Measurements from ENCODE around the gene PKD2. TPM values are rescaled to one million over a fixed set of nuclear protein-coding genes. Genes with fewer than 3 reads are reported as not detected.
"Not testable (repeated sequence)": the region's sequence is repeated elsewhere in the genome, so short reads cannot be mapped to it uniquely, and the experiment has no call there.

The PKD2 gene
- total RNA-seq, 2 experiments from 2014 or later: 11.8 to 12.5 TPM

DNA sequence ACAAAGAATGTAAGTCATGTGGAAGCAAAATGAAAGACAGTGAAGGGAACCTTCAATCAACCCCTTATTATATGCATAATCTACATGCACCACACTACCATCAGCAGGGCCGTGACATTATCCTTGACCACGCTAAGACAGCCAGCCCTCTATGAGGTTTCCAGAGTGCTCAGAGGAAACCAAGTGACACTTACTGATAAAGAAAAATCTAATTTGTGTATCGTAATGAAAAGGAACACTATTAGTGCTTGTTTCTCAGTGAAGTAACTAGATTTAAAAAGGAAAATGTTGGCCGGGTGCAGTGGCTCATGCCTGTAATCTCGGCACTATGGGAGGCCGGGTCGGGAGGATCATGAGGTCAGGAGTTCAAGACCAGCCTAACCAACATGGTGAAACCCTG lies 94.6 kb downstream of the PKD2 start:
- H3K27ac Mint-ChIP-seq: no peak overlapping the region
- H3K4me1 Mint-ChIP-seq: no peaks in the 10 kb centered on the region
- no peaks in the 10 kb centered on the region for H3K36me3 Mint-ChIP-seq
- ATAC-seq (no peak), DNase-seq (no peak)
- H3K27me3 Mint-ChIP-seq: peaks cover 11% of the 10 kb centered on the region
- H3K9me3 Mint-ChIP-seq (ENCODE audit: low read depth): no peaks in the 10 kb centered on the region
- CTCF ChIA-PET: no interaction called here
- no peak overlapping the region for H3K4me3 Mint-ChIP-seq

DNA sequence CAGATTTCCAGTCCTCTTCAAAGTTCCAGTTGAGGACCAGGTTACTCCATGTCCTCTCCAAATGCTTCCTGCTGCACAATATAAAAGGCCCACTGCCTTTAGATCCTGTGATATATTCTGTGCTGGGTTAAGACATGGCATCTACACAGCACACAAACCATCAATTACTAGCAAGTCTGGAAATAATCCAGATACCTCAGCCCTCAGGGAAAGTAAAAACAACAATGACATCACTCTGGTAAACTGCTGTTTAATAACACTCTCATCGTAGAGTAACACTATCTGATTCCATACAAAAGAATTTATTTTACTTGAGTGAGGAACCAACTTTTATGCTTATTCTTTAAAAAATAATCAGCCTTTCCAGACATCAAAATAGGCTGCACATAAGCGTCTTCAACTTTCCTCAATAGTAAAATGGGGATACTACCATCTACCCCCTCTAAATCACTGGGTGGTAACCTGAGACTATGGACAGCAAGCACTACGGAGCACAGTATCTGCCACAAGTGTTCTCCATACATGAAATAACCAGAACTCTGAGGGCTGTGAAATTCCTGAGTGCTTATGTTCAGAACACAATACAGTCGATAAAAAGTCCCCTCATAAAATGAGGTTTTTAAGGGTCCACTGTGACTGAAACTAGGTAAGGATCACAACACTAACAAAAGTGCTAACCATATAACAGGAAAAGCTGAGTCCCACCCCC lies 97.6 kb downstream of the PKD2 start:
- Mint-ChIP-seq H3K4me1 (no peaks in the 10 kb centered on the region), H3K36me3 (no peaks in the 10 kb centered on the region), H3K27ac (no peak overlapping the region), H3K27me3 (peaks cover 11% of the 10 kb centered on the region), H3K4me3 (no peak overlapping the region), H3K9me3 (ENCODE audit: low read depth) (no peaks in the 10 kb centered on the region)
- CTCF ChIA-PET: no interaction called here
- DNase-seq: no peak
- ATAC-seq: no peak

DNA sequence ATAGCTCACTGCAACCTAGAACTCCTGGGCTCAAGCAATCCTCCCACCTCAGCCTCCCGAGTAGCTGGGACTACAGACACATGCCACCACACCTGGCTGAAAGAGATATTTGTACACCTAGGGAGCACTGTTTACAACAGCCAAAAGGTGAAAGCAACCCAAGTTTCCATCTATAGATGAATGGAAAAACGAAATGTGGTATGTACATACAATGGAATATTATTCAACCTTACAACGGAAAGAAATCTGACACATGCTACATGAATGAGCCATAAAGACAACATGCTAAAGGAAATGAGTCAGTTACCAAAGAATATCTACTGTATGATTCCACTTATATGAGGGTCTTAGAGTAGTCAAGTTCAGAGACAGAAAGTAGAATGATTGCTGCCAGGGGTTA lies 98.8 kb downstream of the PKD2 start:
- Mint-ChIP-seq H3K27ac (no peak overlapping the region), H3K4me3 (no peak overlapping the region), H3K4me1 (no peaks in the 10 kb centered on the region), H3K27me3 (peaks cover 11% of the 10 kb centered on the region), H3K36me3 (no peaks in the 10 kb centered on the region), H3K9me3 (ENCODE audit: low read depth) (no peaks in the 10 kb centered on the region)
- DNase-seq (no peak), ATAC-seq (no peak)
- CTCF ChIA-PET: interaction anchor here (0.6 kb wide), 1 partner anchor 54 kb away, joined by 3 read pairs; no protein-coding TSS in a partner anchor

DNA sequence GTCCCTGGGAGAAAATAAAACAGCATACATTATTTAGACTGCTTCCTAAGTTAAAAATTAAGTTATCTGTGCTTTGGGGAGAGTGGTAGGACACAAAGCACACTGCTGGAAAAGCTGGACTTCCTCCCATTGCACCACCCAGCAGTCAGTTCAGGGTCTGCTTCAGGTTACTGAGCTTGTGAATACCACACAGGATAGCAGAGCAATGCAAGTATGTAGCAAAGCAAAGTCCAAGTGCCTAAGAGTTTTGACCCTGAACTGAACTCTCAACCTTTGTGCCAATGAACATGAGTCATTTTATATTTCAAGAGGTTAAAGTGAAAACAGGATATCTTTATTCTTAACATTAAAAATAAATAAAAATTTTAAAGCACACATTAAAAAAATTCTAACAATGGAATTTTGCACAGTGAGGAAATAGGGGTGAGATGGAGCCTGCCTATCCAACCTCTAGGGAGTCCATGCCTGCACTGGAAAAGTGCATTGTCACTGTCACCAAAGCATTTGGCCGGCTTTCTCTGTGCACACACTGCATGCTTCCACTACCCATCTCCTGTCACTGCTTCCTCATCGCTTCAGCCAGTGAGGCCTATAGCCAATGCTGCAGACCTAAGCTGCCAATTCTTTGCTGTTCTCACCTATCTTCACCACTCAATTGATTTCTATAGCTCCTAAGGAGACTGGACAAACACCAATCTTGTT lies 100.1 kb downstream of the PKD2 start:
- Mint-ChIP-seq H3K27ac (no peak overlapping the region), H3K9me3 (ENCODE audit: low read depth) (no peaks in the 10 kb centered on the region), H3K27me3 (peaks cover 7% of the 10 kb centered on the region), H3K4me3 (no peak overlapping the region), H3K4me1 (no peaks in the 10 kb centered on the region), H3K36me3 (no peaks in the 10 kb centered on the region)
- ATAC-seq (no peak), DNase-seq (no peak)
- CTCF ChIA-PET: no interaction called here

DNA sequence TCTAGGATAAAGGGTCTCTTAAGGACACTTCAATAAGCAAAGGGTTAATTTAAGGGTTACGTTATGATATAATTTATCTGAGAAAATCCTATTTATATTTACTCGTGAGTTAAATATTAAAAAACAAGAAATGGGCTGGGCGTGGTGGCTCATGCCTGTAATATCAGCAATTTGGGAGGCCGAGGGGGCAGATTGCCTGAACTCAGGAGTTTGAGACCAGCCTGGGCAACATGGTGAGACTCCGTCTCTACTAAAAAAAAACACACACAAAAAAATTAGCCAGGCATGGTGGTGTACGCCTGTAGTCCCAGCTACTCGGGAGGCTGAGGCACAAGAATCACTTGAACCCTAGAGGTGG lies 100.7 kb downstream of the PKD2 start:
- CTCF ChIA-PET; H3K4me1 Mint-ChIP-seq; H3K27me3 Mint-ChIP-seq; H3K36me3 Mint-ChIP-seq; H3K4me3 Mint-ChIP-seq; DNase-seq; H3K27ac Mint-ChIP-seq; ATAC-seq; H3K9me3 Mint-ChIP-seq (ENCODE audit: low read depth): not testable (repeated sequence)

DNA sequence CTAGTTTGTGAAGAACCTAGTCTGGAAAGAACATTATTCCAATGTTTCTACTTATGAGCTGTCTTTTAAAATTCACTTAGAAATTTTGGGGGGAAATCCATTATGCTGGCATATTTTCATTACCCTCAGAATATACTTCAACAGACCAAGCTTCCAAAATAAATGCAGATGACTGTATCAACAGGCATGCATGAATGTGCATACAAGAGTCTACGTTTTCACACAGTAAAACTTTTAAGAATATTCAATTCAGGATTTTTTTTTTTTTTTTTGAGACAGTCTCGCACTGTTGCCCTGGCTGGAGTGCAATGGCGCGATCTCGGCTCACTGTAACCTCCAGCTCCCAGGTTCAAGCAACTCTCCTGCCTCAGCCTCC lies 101.3 kb downstream of the PKD2 start:
- no peak overlapping the region for H3K4me3 Mint-ChIP-seq
- CTCF ChIA-PET: no interaction called here
- no peaks in the 10 kb centered on the region for H3K36me3 Mint-ChIP-seq
- H3K4me1 Mint-ChIP-seq: no peaks in the 10 kb centered on the region
- peaks cover 4% of the 10 kb centered on the region for H3K27me3 Mint-ChIP-seq
- no peaks in the 10 kb centered on the region for H3K9me3 Mint-ChIP-seq (ENCODE audit: low read depth)
- no peak overlapping the region for H3K27ac Mint-ChIP-seq
- DNase-seq (no peak), ATAC-seq (no peak)

DNA sequence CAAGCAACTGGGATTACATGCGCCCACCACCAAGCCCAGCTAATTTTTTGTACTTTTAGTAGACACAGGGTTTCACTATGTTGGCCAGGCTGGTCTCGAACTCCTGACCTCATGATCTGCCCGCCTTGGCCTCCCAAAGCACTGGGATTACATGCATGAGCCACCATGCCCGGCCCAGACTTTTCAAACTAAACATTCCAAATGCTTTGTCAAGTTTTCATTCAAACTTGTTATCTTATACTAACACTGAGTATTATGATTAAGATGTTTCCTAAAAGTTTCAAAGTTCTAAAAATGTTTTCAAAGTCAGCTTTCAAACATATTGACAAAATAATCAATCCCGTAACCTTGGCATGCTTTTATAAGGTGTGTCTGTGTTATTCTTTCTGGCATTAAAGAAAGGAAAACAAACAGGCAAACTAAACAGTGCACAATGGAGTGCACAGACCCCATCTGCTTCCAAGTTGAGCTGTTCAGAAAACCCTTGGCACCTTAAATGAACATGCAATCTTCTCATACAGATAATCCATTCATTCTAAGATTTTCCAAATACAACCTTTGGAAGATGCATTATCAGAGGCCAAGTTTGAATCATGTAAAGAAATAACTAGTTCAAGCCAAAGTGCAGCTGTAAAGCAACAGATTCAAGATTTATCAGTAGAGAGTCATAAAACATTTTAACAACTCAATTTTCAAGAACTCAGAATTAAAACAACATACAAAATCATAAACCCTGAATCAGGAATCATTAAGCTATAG lies 101.9 kb downstream of the PKD2 start:
- ATAC-seq: no peak
- DNase-seq: no peak
- H3K9me3 Mint-ChIP-seq (ENCODE audit: low read depth): no peaks in the 10 kb centered on the region

DNA sequence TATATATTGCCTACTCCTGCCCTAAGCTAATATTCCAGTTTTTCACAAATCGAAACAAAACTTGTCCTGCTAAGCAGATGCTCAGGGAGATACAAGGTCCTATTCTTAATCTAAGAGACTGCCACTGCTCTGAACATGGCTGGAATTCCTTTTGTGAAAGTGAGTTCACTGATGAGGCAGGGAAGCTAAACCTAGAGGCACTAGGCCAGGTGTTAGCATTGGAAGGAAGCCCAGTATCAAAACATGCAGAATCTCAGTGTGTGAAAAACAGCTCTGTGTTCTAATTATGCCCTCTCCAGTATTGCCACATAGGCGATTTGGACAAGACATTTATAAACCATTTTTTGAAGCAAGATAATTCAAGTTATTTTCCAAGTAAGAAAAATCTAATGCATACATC lies 103.4 kb downstream of the PKD2 start:
- no peak for ATAC-seq
- Mint-ChIP-seq H3K4me1 (no peaks in the 10 kb centered on the region), H3K36me3 (no peaks in the 10 kb centered on the region), H3K9me3 (ENCODE audit: low read depth) (no peaks in the 10 kb centered on the region), H3K27ac (no peak overlapping the region), H3K4me3 (no peak overlapping the region), H3K27me3 (no peaks in the 10 kb centered on the region)
- CTCF ChIA-PET: interaction anchor here (0.8 to 1.7 kb wide), 2 partner anchors 11 to 101 kb away, joined by 3 read pairs; no protein-coding TSS in a partner anchor
- DNase-seq: no peak

More for the DNA sequence above, 101.9 kb downstream of the PKD2 start:
- no peak overlapping the region for H3K27ac Mint-ChIP-seq
- H3K4me3 Mint-ChIP-seq: no peak overlapping the region
- no peaks in the 10 kb centered on the region for H3K27me3 Mint-ChIP-seq
- no peaks in the 10 kb centered on the region for H3K4me1 Mint-ChIP-seq
- CTCF ChIA-PET: no interaction called here
- no peaks in the 10 kb centered on the region for H3K36me3 Mint-ChIP-seq

DNA sequence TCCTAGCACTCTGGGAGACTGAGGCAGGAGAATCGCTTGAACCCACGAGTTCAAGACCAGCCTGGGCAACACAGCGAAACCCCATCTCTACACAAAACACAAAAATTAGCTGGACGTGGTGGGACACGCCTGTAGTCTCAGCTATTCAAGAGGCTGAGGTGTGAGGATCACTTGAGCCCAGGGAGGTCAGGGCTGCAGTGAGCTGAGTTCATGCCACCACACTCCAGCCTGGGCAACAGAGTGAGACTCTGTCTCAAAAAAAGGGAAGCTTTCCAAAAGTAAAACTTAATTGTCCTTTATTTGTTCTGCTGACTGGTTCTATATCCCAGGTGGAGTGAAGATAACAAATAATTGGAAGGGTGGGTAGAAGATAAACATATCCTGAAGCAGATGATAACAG lies 105.4 kb downstream of the PKD2 start:
- Mint-ChIP-seq H3K4me3 (no peak overlapping the region), H3K9me3 (ENCODE audit: low read depth) (no peaks in the 10 kb centered on the region), H3K27me3 (no peaks in the 10 kb centered on the region), H3K4me1 (no peaks in the 10 kb centered on the region), H3K36me3 (no peaks in the 10 kb centered on the region), H3K27ac (no peak overlapping the region)
- ATAC-seq (no peak), DNase-seq (no peak)
- CTCF ChIA-PET: no interaction called here

DNA sequence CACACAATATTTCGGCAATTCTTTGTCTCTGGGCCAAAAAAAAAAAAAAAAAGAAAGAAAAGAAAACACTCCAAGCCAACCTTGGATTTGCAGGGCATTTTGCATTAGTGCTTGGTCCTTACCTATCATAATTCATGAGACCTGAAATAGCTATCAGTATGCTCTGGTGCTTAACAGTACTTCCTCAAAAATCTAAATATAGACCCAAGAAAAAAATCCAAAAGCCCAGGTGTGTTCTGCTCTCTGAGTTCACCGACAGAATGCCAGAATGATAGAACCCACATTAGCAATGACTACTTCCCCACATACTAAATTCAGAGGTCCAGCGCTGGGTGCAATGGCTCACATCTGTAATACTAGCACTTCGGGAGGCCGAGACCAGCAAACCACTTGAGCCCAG lies 108.2 kb downstream of the PKD2 start:
- ATAC-seq (no peak), DNase-seq (no peak)
- H3K27ac Mint-ChIP-seq: no peak overlapping the region
- H3K36me3 Mint-ChIP-seq: peaks cover 10% of the 10 kb centered on the region
- CTCF ChIA-PET: no interaction called here
- H3K27me3 Mint-ChIP-seq: no peaks in the 10 kb centered on the region
- no peak overlapping the region for H3K4me3 Mint-ChIP-seq
- H3K4me1 Mint-ChIP-seq: no peaks in the 10 kb centered on the region
- H3K9me3 Mint-ChIP-seq (ENCODE audit: low read depth): peaks cover 8% of the 10 kb centered on the region

DNA sequence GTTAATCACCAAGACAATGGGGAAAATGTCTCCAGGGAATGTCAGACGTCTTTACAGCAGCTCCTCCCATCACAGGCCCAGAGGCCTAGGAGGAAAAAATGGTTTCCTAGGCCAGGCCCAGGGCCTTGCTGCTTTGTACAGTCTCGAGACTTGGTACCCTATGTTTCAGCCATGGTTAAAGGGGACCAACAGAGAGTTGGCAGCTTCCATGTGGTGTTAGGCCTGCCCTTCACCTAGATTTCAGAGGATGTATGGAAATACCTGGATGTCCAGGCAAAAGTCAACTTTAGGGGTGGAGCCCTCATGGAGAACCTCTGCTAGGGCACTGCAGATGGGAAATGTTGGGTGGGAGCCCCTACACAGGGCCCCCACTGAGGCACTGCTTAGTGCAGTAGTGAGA lies 112.5 kb downstream of the PKD2 start:
- no peak overlapping the region for H3K27ac Mint-ChIP-seq
- peaks cover 2% of the 10 kb centered on the region for H3K27me3 Mint-ChIP-seq
- ATAC-seq (no peak), DNase-seq (no peak)
- no peaks in the 10 kb centered on the region for H3K4me1 Mint-ChIP-seq
- no peak overlapping the region for H3K4me3 Mint-ChIP-seq
- H3K9me3 Mint-ChIP-seq (ENCODE audit: low read depth): peaks cover 14% of the 10 kb centered on the region
- CTCF ChIA-PET: no interaction called here
- peaks cover 22% of the 10 kb centered on the region for H3K36me3 Mint-ChIP-seq

DNA sequence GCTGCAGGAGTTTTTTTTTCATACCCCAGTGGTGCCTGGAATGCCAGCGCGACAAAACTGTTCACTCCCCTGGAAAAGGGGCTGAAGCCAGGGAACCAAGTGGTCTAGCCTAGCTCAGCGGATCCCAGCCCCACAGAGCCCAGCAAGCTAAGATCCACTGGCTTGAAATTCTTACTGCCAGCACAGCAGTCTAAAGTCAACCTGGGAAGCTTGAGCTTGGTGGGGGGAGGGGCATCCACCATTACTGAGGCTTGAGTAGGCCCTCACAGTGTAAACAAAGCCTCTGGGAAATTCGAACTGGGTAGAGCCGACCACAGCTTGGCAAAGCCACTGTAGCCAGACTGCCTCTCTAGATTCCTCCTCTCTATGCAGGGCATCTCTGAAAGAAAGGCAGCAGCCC lies 114.8 kb downstream of the PKD2 start:
- Mint-ChIP-seq H3K9me3 (ENCODE audit: low read depth) (peaks cover 14% of the 10 kb centered on the region), H3K36me3 (peaks cover 22% of the 10 kb centered on the region)
- H3K27me3 Mint-ChIP-seq, CTCF ChIA-PET, H3K4me3 Mint-ChIP-seq, DNase-seq, H3K4me1 Mint-ChIP-seq, ATAC-seq, H3K27ac Mint-ChIP-seq: not testable (repeated sequence)

Measured in activated CD8-positive, alpha-beta memory T cell treated with anti-CD3 and anti-CD28 coated beads, Interleukin-2, amount 10 ng/mL, durations not matched to agents 7 days and 5 days (primary cell).